Uterus (tissue), 2 donors: Measurements from ENCODE around the gene OPN4.

ENCODE experiments used
- POLR2A ChIP-seq, 2 donors: fragments of 450-650 bp; IDR thresholded peaks; one replicate each; pipeline ENCODE4 v1.6.1; 2016; ENCODE audit warnings: antibody characterized with exemption in 2 of 2, mild to moderate bottlenecking in 1 of 2, moderate library complexity in 1 of 2
- TF ChIP-seq, protein P1 (sequence below), 4 experiments: fragments of 200-600 bp in 2 of 4; fragments of 450-650 bp in 2 of 4; sonication (generic) in 2 of 4; IDR thresholded peaks; one replicate each; pipeline ENCODE4 v1.5.1; 2016 to 2019; ENCODE audit warnings: antibody characterized with exemption in 4 of 4, mild to moderate bottlenecking in 2 of 4, moderate library complexity in 1 of 4

DNA sequence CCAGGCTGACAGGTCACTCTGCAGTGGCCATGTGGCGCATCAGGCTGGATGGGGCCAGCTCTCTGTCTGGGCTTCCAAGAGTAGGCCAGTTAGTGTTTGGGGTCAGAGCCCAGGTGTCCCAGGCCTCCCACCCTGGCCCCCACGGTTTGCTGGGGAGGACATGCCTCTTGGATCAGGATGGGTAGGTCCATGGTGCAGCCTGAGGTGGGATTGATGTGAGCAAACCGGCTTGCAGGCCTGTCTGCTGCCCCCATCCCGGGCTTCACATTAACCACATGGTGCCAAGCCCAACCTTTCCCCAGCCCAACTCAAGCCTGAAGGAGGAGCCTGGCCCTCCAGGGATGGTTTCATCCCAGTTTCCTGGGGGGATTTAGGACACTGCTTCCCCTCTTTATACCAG is 53.2 kb downstream of the OPN4 start:
- TF ChIP-seq, protein P1, sequence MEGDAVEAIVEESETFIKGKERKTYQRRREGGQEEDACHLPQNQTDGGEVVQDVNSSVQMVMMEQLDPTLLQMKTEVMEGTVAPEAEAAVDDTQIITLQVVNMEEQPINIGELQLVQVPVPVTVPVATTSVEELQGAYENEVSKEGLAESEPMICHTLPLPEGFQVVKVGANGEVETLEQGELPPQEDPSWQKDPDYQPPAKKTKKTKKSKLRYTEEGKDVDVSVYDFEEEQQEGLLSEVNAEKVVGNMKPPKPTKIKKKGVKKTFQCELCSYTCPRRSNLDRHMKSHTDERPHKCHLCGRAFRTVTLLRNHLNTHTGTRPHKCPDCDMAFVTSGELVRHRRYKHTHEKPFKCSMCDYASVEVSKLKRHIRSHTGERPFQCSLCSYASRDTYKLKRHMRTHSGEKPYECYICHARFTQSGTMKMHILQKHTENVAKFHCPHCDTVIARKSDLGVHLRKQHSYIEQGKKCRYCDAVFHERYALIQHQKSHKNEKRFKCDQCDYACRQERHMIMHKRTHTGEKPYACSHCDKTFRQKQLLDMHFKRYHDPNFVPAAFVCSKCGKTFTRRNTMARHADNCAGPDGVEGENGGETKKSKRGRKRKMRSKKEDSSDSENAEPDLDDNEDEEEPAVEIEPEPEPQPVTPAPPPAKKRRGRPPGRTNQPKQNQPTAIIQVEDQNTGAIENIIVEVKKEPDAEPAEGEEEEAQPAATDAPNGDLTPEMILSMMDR (IDR thresholded peaks at IDR 0.05) = no peak
- no peak for TF ChIP-seq POLR2A (IDR thresholded peaks at IDR 0.05)
